HG02970 (cell line): Measurements from ENCODE around the gene ITSN1.
"Not testable (repeated sequence)": the region's sequence is repeated elsewhere in the genome, so short reads cannot be mapped to it uniquely, and the experiment has no call there.

Experiments
- ATAC-seq: cut with Tn5 transposase; IDR thresholded peaks from one replicate; pipeline ENCODE4 v1.9.1; 2021; ENCODE audit warnings: mild to moderate bottlenecking, moderate library complexity, moderate number of reproducible peaks; ENCODE audit not compliant: unreplicated experiment, low FRiP score

ITSN1 gene

GRCh38 chr21:33761441-33762036, 119.2 kb downstream of the ITSN1 start:
- no peak for ATAC-seq

- no peak for ATAC-seq
Observed at GRCh38 chr21:33762803-33763581, 120.7 kb downstream of the ITSN1 start.

- ATAC-seq = no peak
Observed at GRCh38 chr21:33763582-33763899, 121.2 kb downstream of the ITSN1 start.

- no peak for ATAC-seq
Observed at GRCh38 chr21:33767236-33767635, 124.9 kb downstream of the ITSN1 start.

GRCh38 chr21:33767960-33768359, 125.7 kb downstream of the ITSN1 start:
- no peak for ATAC-seq

GRCh38 chr21:33769057-33769456, 126.8 kb downstream of the ITSN1 start:
- ATAC-seq = no peak

- no peak for ATAC-seq
Observed at GRCh38 chr21:33770542-33770941, 128.2 kb downstream of the ITSN1 start.

GRCh38 chr21:33771976-33772375, 129.7 kb downstream of the ITSN1 start:
- ATAC-seq = no peak

GRCh38 chr21:33774551-33774950, 132.2 kb downstream of the ITSN1 start:
- ATAC-seq = no peak

GRCh38 chr21:33775100-33775828, 133.0 kb downstream of the ITSN1 start:
- ATAC-seq = no peak

GRCh38 chr21:33780631-33781030, 138.3 kb downstream of the ITSN1 start:
- ATAC-seq = no peak

- ATAC-seq = no peak
Observed at GRCh38 chr21:33781121-33781520, 138.8 kb downstream of the ITSN1 start.

- no peak for ATAC-seq
Observed at GRCh38 chr21:33783187-33783979, 141.1 kb downstream of the ITSN1 start.

GRCh38 chr21:33787431-33787830, 145.1 kb downstream of the ITSN1 start:
- no peak for ATAC-seq

GRCh38 chr21:33788438-33788837, 146.1 kb downstream of the ITSN1 start:
- ATAC-seq = not testable (repeated sequence)

- ATAC-seq = no peak
Observed at GRCh38 chr21:33789697-33790096, 147.4 kb downstream of the ITSN1 start.

GRCh38 chr21:33791073-33791472, 148.8 kb downstream of the ITSN1 start:
- no peak for ATAC-seq

GRCh38 chr21:33794596-33794995, 152.3 kb downstream of the ITSN1 start:
- no peak for ATAC-seq

GRCh38 chr21:33797565-33797964, 155.3 kb downstream of the ITSN1 start:
- ATAC-seq = no peak

- no peak for ATAC-seq
Observed at GRCh38 chr21:33799378-33800090, 157.2 kb downstream of the ITSN1 start.
